ENCODE results near the gene SAMD14. TPM values are rescaled to one million over a fixed set of nuclear protein-coding genes. Genes with fewer than 3 reads are reported as not detected.

The SAMD14 gene
- total and polyA plus RNA-seq, 2 donors (not counting 1 experiment from before 2014, with no cell fraction given), result 2.1 to 3.8 TPM

DNA sequence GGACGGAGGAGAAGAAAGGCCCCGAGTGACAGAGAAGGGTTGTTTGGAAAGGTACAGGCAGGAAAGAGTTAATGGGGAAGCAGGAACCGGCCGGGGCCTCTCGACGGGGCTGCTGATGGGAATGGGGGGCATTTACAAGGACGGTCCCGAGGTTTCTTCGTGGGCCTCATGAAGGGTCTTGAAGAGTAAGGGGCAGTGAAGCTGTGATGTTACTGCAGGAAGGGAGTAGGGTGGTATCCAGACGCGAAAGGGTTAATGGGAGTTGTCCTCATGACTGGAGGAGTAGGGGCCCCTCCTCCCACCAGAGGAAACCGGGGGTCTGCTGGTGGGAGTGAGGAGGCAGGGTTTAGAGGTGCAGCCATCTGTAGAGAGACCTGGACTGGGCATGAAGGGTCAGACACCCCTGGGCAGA, 34.3 kb downstream of the SAMD14 start:
- DNase-seq (ENCODE audit: low read depth in 2 of 2), result peak in 1 of 2 donors; percentile 28
- peaks cover 14% of the 10 kb centered on the region for H3K4me1 ChIP-seq (ENCODE audit: control insufficient read depth, extremely low read depth, insufficient read depth, low read length)
- no peaks in the 10 kb centered on the region for H4K20me1 ChIP-seq (ENCODE audit: control insufficient read depth, extremely low read depth, insufficient read depth, low read length)
- H3K4me2 ChIP-seq (ENCODE audit: extremely low read depth, insufficient read depth, low read length), result peak overlapping the region; percentile 94
- H2AFZ ChIP-seq (ENCODE audit: low read length), result no peak overlapping the region
- no peaks in the 10 kb centered on the region for H3K79me2 ChIP-seq (ENCODE audit: control insufficient read depth, insufficient read depth, low read length)
- peaks cover 3% of the 10 kb centered on the region for H3K36me3 ChIP-seq (ENCODE audit: control insufficient read depth, insufficient read depth, low read length)
- H3K9ac ChIP-seq (ENCODE audit: insufficient read depth, low read length), result peak overlapping the region; percentile 76
- H3K4me3 ChIP-seq (replicated peaks in 1 of 4; ENCODE audit: control extremely low read depth in 1 of 4, insufficient read depth in 1 of 4, low read depth in 3 of 4, low read length in 4 of 4), result peak overlapping the region; percentile 85 to 94 (median 90)
- no peaks in the 10 kb centered on the region for H3K9me3 ChIP-seq (ENCODE audit: control insufficient read depth, insufficient read depth, low read depth, low read length)
- H3K27me3 ChIP-seq (ENCODE audit: control insufficient read depth, insufficient read depth, low read length), result no peaks in the 10 kb centered on the region
- no peak for TF ChIP-seq EZH2 (IDR thresholded peaks at IDR 0.05; ENCODE audit: low read length, missing control alignments)
- TF ChIP-seq, protein P1, sequence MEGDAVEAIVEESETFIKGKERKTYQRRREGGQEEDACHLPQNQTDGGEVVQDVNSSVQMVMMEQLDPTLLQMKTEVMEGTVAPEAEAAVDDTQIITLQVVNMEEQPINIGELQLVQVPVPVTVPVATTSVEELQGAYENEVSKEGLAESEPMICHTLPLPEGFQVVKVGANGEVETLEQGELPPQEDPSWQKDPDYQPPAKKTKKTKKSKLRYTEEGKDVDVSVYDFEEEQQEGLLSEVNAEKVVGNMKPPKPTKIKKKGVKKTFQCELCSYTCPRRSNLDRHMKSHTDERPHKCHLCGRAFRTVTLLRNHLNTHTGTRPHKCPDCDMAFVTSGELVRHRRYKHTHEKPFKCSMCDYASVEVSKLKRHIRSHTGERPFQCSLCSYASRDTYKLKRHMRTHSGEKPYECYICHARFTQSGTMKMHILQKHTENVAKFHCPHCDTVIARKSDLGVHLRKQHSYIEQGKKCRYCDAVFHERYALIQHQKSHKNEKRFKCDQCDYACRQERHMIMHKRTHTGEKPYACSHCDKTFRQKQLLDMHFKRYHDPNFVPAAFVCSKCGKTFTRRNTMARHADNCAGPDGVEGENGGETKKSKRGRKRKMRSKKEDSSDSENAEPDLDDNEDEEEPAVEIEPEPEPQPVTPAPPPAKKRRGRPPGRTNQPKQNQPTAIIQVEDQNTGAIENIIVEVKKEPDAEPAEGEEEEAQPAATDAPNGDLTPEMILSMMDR (conservative IDR thresholded peaks at IDR 0.05 in 1 of 2, IDR thresholded peaks at IDR 0.05 in 1 of 2; ENCODE audit: low read depth in 1 of 2, low read length in 2 of 2), result no peak
- no peak overlapping the region for H3K27ac ChIP-seq (ENCODE audit: insufficient read depth, low read length)

DNA sequence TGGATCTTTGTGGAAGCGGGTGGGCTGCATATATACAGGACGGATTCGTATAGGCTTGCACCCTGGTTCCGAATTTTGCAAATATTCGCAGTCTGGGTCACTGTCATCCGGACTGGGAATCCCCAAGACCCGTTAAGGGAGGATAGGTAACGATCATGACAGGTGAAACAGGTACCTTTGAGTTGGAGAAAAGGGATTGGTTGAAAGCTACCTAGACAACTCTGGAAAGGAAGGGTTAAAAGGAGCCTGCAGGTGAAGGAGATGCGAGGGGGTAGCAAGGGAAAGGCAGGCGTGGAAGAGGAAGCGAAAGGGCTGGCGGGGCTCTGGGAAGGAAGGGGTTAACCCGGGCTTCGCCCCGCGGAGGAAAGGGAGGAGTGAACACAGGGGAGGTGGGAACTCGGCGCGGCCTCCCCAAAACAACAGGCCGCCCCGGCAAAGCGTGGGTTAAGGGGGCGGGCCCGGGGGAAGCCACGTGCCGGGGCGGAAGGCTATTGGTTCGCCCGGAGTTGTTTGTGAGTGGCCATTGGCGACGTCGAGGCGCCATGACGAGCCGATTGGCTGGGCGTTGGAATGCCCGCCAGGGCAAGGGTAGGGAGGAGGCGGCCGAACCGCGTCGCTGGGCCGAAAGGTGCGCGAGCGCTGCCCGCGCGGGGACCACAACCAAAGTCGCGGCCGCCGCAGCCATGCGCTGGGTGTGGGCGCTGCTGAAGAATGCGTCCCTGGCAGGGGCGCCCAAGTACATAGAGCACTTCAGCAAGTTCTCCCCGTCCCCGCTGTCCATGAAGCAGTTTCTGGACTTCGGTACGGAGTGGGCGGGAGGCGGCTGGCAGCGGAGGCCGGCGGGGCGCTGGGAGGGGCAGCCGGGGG, 35.0 kb downstream of the SAMD14 start, which contains the start of gene PDK2:
TSS of gene PDK2 (plus strand) at position 599 of the 867 bp plus-strand sequence. CDS start at position 684, 85 bp downstream.
- peak; percentile 95 to 96 for DNase-seq (ENCODE audit: low read depth in 2 of 2)
- H3K36me3 ChIP-seq (ENCODE audit: control insufficient read depth, insufficient read depth, low read length), result peaks cover 8% of the 10 kb centered on the region
- no peaks in the 10 kb centered on the region for H3K79me2 ChIP-seq (ENCODE audit: control insufficient read depth, insufficient read depth, low read length)
- peak within 1 kb of the TSS; percentile 94 for H3K4me2 ChIP-seq (ENCODE audit: extremely low read depth, insufficient read depth, low read length)
- peaks cover 14% of the 10 kb centered on the region for H3K4me1 ChIP-seq (ENCODE audit: control insufficient read depth, extremely low read depth, insufficient read depth, low read length)
- peak within 1 kb of the TSS; percentile 85 to 94 (median 90) for H3K4me3 ChIP-seq (replicated peaks in 1 of 4; ENCODE audit: control extremely low read depth in 1 of 4, insufficient read depth in 1 of 4, low read depth in 3 of 4, low read length in 4 of 4)
- H3K27me3 ChIP-seq (ENCODE audit: control insufficient read depth, insufficient read depth, low read length), result no peaks in the 10 kb centered on the region
- peak within 1 kb of the TSS; percentile 54 for H3K27ac ChIP-seq (ENCODE audit: insufficient read depth, low read length)
- no peaks in the 10 kb centered on the region for H4K20me1 ChIP-seq (ENCODE audit: control insufficient read depth, extremely low read depth, insufficient read depth, low read length)
- no peaks in the 10 kb centered on the region for H3K9me3 ChIP-seq (ENCODE audit: control insufficient read depth, insufficient read depth, low read depth, low read length)
- H2AFZ ChIP-seq (ENCODE audit: low read length), result peak within 1 kb of the TSS; percentile 94
- peak within 1 kb of the TSS; percentile 76 for H3K9ac ChIP-seq (ENCODE audit: insufficient read depth, low read length)
- no peak for TF ChIP-seq EZH2 (IDR thresholded peaks at IDR 0.05; ENCODE audit: low read length, missing control alignments)
- TF ChIP-seq, protein P1 (conservative IDR thresholded peaks at IDR 0.05 in 1 of 2, IDR thresholded peaks at IDR 0.05 in 1 of 2; ENCODE audit: low read depth in 1 of 2, low read length in 2 of 2), result no peak

DNA sequence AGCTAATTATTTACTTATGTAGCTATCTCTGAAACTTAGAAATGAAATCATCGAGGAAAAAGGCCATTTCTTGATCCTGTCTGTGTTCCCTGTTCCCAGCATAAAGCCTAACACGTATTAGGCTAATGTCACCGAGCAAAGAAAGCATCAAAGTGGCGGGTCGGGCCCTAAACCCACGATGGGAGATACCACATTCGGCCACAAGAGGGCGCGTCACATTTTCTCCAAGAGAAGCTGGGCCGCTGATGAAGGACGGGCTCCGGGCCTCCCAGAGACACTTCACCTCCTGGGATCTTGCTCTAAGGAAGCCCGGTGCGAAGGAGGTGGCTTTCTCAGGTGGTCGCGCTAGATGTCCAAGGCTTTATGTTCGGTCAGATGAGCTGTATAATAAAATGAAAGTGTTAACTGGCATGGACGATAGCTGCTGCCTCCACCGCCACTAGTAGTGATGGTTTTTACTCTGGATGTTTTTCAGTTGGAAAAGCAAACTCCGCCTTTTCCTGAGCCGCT, 35.7 kb downstream of the SAMD14 start:
- Histone ChIP-seq H3K9ac (ENCODE audit: insufficient read depth, low read length) (no peak overlapping the region), H3K79me2 (ENCODE audit: control insufficient read depth, insufficient read depth, low read length) (no peaks in the 10 kb centered on the region), H3K4me1 (ENCODE audit: control insufficient read depth, extremely low read depth, insufficient read depth, low read length) (peaks cover 14% of the 10 kb centered on the region), H2AFZ (ENCODE audit: low read length) (peak overlapping the region; percentile 80), H3K4me2 (ENCODE audit: extremely low read depth, insufficient read depth, low read length) (peak overlapping the region; percentile 94), H3K9me3 (ENCODE audit: control insufficient read depth, insufficient read depth, low read depth, low read length) (no peaks in the 10 kb centered on the region), H4K20me1 (ENCODE audit: control insufficient read depth, extremely low read depth, insufficient read depth, low read length) (no peaks in the 10 kb centered on the region), H3K27ac (ENCODE audit: insufficient read depth, low read length) (no peak overlapping the region), H3K27me3 (ENCODE audit: control insufficient read depth, insufficient read depth, low read length) (no peaks in the 10 kb centered on the region), H3K36me3 (ENCODE audit: control insufficient read depth, insufficient read depth, low read length) (peaks cover 13% of the 10 kb centered on the region), H3K4me3 (replicated peaks in 1 of 4; ENCODE audit: control extremely low read depth in 1 of 4, insufficient read depth in 1 of 4, low read depth in 3 of 4, low read length in 4 of 4) (peak overlapping the region; percentile 47 to 94 (median 82))
- peak; percentile 74 to 87 for DNase-seq (ENCODE audit: low read depth in 2 of 2)
- no peak for TF ChIP-seq EZH2 (IDR thresholded peaks at IDR 0.05; ENCODE audit: low read length, missing control alignments)
- TF ChIP-seq, protein P1 (conservative IDR thresholded peaks at IDR 0.05 in 1 of 2, IDR thresholded peaks at IDR 0.05 in 1 of 2; ENCODE audit: low read depth in 1 of 2, low read length in 2 of 2), result peak; percentile 67 to 73
